Esophagus (tissue), 2 donors: ENCODE data around the gene SLC9C2. TPM values are rescaled to one million over a fixed set of nuclear protein-coding genes. Genes with fewer than 3 reads are reported as not detected.
"Not testable (repeated sequence)": the region's sequence is repeated elsewhere in the genome, so short reads cannot be mapped to it uniquely, and the experiment has no call there.

Experiments used
- H3K27ac ChIP-seq, 2 donors: one replicate each; pipeline ENCODE4 v1.5.1; 2013; ENCODE audit warnings: low read depth in 2 of 2, mild to moderate bottlenecking in 2 of 2, inconsistent platforms in 1 of 2, low read length in 1 of 2, moderate library complexity in 1 of 2
- H3K27me3 ChIP-seq, 2 donors: one replicate each; pipeline ENCODE4 v1.6.1; 2013; ENCODE audit warnings: low read length in 2 of 2, control low read depth in 1 of 2, mild to moderate bottlenecking in 1 of 2; ENCODE audit not compliant: insufficient read depth in 2 of 2, control insufficient read depth in 1 of 2
- H3K36me3 ChIP-seq, 2 donors: one replicate each; pipeline ENCODE4 v1.6.1; 2013; ENCODE audit warnings: low read length in 1 of 2; ENCODE audit not compliant: control insufficient read depth in 2 of 2, insufficient read depth in 2 of 2
- H3K4me1 ChIP-seq, 2 donors: one replicate each; pipeline ENCODE4 v1.6.1; 2013; ENCODE audit warnings: low read length in 1 of 2; ENCODE audit not compliant: control insufficient read depth in 2 of 2, insufficient read depth in 2 of 2
- H3K4me3 ChIP-seq, 2 donors: one replicate each; pipeline ENCODE4 v1.5.1; 2013; ENCODE audit warnings: low read length in 2 of 2, mild to moderate bottlenecking in 2 of 2, low read depth in 1 of 2, moderate library complexity in 1 of 2
- H3K9me3 ChIP-seq, 2 donors: one replicate each; pipeline ENCODE4 v1.6.1; 2013; ENCODE audit warnings: mild to moderate bottlenecking in 2 of 2, low read depth in 1 of 2, low read length in 1 of 2, moderate library complexity in 1 of 2; ENCODE audit not compliant: control insufficient read depth in 2 of 2, insufficient read depth in 1 of 2
- WGBS, 2 donors: extraction: QIAGEN DNeasy Blood & Tissue Kit; methylation state at CpG; one replicate each; pipeline ENCODE4 v1.1.7; 2013; 5-methylcytosine and 5-hydroxymethylcytosine counted together
- polyA plus RNA-seq, 2 donors: library from polyadenylated mRNA; stranded (reverse); fragments of 200-250 nt; gene quantifications; one replicate each; pipeline ENCODE4 v1.2.3, GENCODE V29; 2013
- donor health status: healthy with polysubstance abuse.
- donor health status: Bipolar disorder and iron deficiency.

SLC9C2 gene
- polyA plus RNA-seq, 2 donors: not detected

DNA sequence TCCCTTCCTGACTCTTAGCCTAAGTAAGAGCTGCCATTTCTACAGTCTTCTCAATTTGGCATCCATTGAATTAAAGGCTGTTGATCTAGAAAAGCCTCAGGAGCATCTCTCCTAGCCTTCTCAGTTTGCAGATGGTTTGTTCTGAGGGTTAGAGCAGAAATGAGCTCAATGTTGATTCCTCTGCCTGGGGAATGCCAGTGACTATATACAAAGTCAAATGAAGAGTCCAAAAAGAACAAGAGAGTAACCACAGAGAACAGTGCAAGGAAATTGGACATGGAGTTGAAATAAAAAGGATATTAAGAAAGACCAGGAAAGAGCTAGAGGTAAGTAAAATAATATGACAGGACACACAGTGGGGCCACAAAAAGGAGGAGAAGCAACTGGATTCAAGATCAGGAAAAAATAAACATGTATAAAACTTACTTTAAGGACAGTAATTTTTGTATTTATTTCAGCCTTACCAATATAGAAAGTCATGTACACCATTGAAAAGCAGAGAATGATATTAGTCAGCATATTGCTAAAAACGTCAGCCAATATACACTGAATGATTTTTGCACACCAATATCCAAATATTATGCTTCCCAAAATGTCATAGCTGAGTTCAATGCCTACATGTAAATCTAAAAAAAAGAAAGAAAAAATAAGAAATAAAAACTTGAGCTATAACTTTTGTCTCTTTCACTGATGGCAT is 21.3 kb downstream of the SLC9C2 start:
- H3K4me1 ChIP-seq: no peaks in the 10 kb centered on the region
- no peaks in the 10 kb centered on the region for H3K27me3 ChIP-seq
- H3K4me3 ChIP-seq: no peak overlapping the region
- WGBS, 2 donors: 29 to 43% methylated on average over 1 of the region's 1 CpG
- H3K9me3 ChIP-seq: no peaks in the 10 kb centered on the region
- no peaks in the 10 kb centered on the region for H3K36me3 ChIP-seq
- H3K27ac ChIP-seq: no peak overlapping the region

- no peaks in the 10 kb centered on the region for H3K27me3 ChIP-seq
- 68 to 72% methylated on average over 3 of the region's 3 CpGs for WGBS, 2 donors
- H3K36me3 ChIP-seq: no peaks in the 10 kb centered on the region
- no peak overlapping the region for H3K27ac ChIP-seq
- no peak overlapping the region for H3K4me3 ChIP-seq
- H3K9me3 ChIP-seq: no peaks in the 10 kb centered on the region
- no peaks in the 10 kb centered on the region for H3K4me1 ChIP-seq
These were observed 22.2 kb downstream of the SLC9C2 start for GRCh38 chr1:173580658-173581057.

GRCh38 chr1:173580071-173580470 is 22.8 kb downstream of the SLC9C2 start:
- no peaks in the 10 kb centered on the region for H3K27me3 ChIP-seq
- no peak overlapping the region for H3K4me3 ChIP-seq
- no peaks in the 10 kb centered on the region for H3K4me1 ChIP-seq
- H3K9me3 ChIP-seq: no peaks in the 10 kb centered on the region
- 77 to 89% methylated on average over 3 of the region's 3 CpGs for WGBS, 2 donors
- H3K36me3 ChIP-seq: no peaks in the 10 kb centered on the region
- no peak overlapping the region for H3K27ac ChIP-seq

DNA sequence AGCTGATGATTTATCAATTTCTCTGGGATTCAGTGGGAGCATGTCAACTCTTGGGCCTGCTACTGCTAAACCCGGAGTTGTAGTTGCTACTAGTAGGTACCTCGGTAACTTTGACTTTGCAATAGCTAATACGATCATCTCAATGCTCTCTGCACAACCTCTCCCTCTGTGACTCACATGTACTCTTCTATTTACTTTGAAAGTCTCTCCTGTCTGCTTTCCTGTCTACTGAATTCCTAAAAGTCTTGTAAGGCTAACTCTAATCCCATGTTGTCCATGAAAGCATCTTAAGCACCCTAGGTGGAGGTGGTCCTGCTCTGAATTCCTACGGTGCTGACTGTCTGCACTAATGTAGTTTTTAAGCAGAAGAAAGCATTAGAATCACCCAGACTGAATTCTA is 29.3 kb downstream of the SLC9C2 start:
- Histone ChIP-seq H3K27me3 (no peaks in the 10 kb centered on the region), H3K36me3 (no peaks in the 10 kb centered on the region), H3K27ac (no peak overlapping the region), H3K4me3 (no peak overlapping the region), H3K9me3 (no peaks in the 10 kb centered on the region), H3K4me1 (no peaks in the 10 kb centered on the region)
- WGBS, 2 donors: 88 to 94% methylated on average over 4 of the region's 4 CpGs

DNA sequence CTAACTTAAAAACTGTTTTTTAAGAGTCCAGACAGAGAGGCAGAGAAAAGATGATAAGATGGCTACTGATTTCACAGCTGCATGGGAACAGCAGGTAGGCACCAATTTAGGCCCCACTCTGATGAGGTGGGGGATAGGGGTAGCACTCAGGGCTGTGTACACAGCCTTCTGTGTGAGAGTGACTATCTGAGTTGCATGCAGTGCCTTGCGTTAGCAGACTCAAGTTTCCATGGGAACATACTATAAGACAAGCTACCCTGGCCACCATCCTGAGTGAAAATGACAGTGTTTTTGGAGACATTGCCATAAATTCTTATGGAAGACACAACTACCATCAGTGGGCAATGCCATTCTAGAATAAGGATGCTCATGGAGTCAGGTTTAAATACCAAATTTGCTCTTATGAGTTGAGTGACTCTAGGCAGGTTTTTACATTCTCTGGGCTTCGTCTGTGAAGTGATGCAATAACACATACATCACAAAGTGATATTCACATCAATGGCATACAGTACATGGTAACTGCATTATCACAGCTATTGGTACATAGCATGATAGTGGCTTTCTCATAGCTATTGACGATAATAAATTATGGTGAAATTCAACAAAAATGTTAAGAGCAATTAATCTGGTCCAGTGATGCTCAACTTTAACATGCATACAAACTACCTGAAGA is 30.5 kb downstream of the SLC9C2 start:
- Histone ChIP-seq H3K9me3 (no peaks in the 10 kb centered on the region), H3K27ac (no peak overlapping the region), H3K4me1 (no peaks in the 10 kb centered on the region), H3K36me3 (no peaks in the 10 kb centered on the region), H3K27me3 (no peaks in the 10 kb centered on the region), H3K4me3 (no peak overlapping the region)
- 87 to 96% methylated on average over 3 of the region's 3 CpGs for WGBS, 2 donors

DNA sequence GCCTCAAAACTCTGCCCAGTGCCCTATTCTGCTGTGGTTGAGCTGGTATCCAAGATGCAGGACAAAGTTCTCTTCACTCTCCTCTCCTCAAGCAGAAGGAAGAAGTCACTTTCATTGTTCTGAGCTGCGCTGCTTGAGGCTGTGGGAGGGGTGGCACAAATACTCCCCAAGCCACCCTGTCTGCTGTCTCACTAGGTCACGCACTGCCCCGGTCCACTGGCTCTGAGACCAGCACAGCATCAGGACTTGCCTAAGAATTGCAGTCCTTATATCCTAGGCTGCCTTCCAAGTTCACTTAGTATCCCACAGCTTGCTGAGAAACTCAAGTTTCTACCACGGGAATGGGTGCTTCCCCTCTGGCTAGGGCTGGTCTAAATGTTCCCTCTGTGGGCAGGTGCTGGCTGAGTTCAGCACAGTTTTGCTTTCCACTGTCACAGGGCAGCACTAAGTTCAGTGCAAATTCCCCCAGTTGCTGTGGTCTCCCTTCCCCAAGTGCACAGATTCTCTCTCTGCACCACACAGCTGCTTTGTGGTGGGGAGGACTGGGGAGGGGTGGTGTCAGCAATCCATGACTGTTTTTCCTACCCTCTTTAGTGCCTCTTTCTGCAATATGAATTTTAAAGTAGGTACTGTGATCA is 32.4 kb downstream of the SLC9C2 start:
- no peaks in the 10 kb centered on the region for H3K36me3 ChIP-seq
- no peak overlapping the region for H3K4me3 ChIP-seq
- 72 to 76% methylated on average over 4 of the region's 4 CpGs for WGBS, 2 donors

DNA sequence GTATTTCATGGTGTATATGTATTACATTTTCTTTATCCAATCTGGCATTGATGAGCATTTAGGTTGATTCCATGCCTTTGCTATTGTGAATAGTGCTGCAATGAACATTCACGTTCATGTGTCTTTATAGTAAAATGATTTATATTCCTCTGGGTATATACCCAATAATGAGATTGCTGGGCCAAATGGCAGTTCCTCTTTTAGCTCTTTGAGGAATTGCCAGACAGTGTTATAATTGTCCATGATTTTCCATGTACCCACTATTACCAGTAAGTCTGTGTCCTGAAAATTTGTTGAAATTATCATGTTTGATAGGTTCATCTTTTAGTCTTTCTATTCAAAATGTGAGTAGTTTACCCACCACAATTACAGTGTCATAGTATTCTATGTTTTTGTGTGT is 34.4 kb downstream of the SLC9C2 start:
- Histone ChIP-seq H3K4me1 (no peaks in the 10 kb centered on the region), H3K27ac (no peak overlapping the region), H3K4me3 (no peak overlapping the region), H3K27me3 (no peaks in the 10 kb centered on the region), H3K36me3 (no peaks in the 10 kb centered on the region), H3K9me3 (no peaks in the 10 kb centered on the region)
- WGBS, 2 donors: 80 to 86% methylated on average over 1 of the region's 1 CpG

More for the DNA sequence above, 32.4 kb downstream of the SLC9C2 start:
- Histone ChIP-seq H3K27me3 (no peaks in the 10 kb centered on the region), H3K9me3 (no peaks in the 10 kb centered on the region), H3K27ac (no peak overlapping the region), H3K4me1 (no peaks in the 10 kb centered on the region)

DNA sequence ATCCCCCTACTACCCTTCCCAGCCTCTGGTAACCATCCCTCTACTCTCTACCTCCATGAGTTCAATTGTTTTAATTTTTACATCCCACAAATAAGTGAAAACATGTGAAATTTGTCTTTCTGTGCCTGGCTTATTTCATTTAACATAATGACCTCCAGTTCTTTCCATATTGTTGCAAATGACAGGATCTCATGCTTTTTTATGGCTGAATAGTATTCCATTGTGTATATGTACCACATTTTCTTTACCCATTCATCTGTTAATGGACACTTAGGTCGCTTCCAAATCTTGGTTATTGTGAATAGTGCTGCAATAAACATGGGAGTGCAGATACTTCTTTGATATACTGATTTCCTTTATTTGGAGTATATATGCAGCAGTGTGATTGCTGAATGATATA is 39.0 kb downstream of the SLC9C2 start:
- H3K4me1 ChIP-seq, H3K27me3 ChIP-seq: not testable (repeated sequence)
- 63 to 71% methylated on average over 1 of the region's 1 CpG for WGBS, 2 donors

GRCh38 chr1:173562813-173563212 is 40.1 kb downstream of the SLC9C2 start:
- no peaks in the 10 kb centered on the region for H3K4me1 ChIP-seq
- H3K4me3 ChIP-seq: no peak overlapping the region
- no peaks in the 10 kb centered on the region for H3K9me3 ChIP-seq
- no peaks in the 10 kb centered on the region for H3K36me3 ChIP-seq
- no peaks in the 10 kb centered on the region for H3K27me3 ChIP-seq
- no peak overlapping the region for H3K27ac ChIP-seq
- 65 to 71% methylated on average over 6 of the region's 6 CpGs for WGBS, 2 donors

More for the DNA sequence above, 39.0 kb downstream of the SLC9C2 start:
- not testable (repeated sequence) for H3K36me3 ChIP-seq, H3K9me3 ChIP-seq, H3K4me3 ChIP-seq, H3K27ac ChIP-seq
